Measurements from ENCODE around the gene OR5H6.

The OR5H6 gene

DNA sequence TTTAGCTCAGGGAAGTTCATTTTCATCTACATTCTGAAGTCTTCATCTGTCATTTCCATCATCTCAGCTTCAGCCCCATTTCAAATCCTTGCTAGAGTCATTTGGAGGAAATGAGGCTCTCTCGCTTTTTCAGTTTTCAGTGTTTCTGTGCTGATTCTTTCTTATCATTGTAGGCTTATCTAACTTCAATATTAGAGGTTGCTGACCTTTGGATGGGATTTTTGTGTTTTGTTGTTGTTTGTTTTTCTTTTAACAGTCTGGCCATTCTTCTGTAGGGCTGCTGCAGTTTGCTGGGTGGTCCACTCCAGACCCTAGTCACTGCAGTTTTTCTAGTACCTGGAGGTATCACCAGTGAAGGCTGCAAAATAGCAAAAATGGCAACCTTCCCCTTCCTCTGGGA is 26.9 kb downstream of the OR5H6 start:
- ATAC-seq (no peak), DNase-seq (no peak)
- Mint-ChIP-seq H3K36me3 (ENCODE audit: low read depth) (no peaks in the 10 kb centered on the region), H3K4me3 (no peak overlapping the region), H3K9me3 (no peaks in the 10 kb centered on the region), H3K27me3 (peaks cover 3% of the 10 kb centered on the region), H3K27ac (no peak overlapping the region), H3K4me1 (no peaks in the 10 kb centered on the region)

DNA sequence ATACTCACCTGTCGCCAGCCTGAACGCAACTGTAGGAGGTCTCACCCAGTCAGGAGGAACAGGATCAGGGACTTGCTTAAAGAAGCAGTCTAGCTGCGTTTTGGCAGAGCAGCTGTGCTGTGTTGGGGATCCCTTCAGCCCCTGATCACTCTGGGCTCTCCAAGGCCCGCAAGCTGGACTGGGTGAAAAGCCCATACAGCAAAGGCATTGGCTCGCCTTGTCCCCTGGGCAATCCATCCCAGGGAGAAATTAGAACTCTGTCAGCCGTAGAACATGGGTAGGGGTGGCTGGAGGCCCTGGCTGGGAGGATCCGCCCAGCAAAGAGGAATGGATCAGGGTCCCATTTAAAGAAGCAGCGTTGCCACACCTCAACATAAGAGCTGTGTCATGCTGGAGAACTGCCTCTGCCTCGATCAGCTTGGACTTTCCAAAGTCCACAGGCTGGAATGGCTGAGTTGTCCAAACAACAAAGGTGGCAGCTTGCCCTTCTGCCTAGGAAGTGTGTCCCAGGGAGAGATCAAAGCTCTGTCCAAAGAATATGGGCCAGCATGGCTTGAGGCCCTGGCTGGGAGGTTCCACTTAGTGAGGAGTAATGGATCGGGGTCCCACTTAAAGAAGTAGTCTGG is 27.4 kb downstream of the OR5H6 start:
- Mint-ChIP-seq H3K27ac (no peak overlapping the region), H3K27me3 (peaks cover 3% of the 10 kb centered on the region), H3K9me3 (no peaks in the 10 kb centered on the region), H3K4me1 (no peaks in the 10 kb centered on the region), H3K4me3 (no peak overlapping the region), H3K36me3 (ENCODE audit: low read depth) (no peaks in the 10 kb centered on the region)
- ATAC-seq (no peak), DNase-seq (no peak)

Data from activated naive CD8-positive, alpha-beta T cell treated with anti-CD3 and anti-CD28 coated beads, Interleukin-2, amount 50 U/mL, for 24 hours (primary cell).